Mononuclear cell (primary cell): ENCODE results near the gene SCAMP5. TPM values are rescaled to one million over a fixed set of nuclear protein-coding genes. Genes with fewer than 3 reads are reported as not detected.

Experiments
- H3K27me3 ChIP-seq: 2 replicates; pipeline ENCODE4 v1.6.0; 2011; ENCODE audit warnings: low read length, control low read depth; ENCODE audit not compliant: insufficient read depth
- H3K4me1 ChIP-seq: 2 replicates; pipeline ENCODE4 v1.5.1; 2011; ENCODE audit warnings: mild to moderate bottlenecking, low read length, control low read depth; ENCODE audit not compliant: insufficient read depth
- H3K4me3 ChIP-seq: 2 replicates; pipeline ENCODE4 v1.5.1; 2011; ENCODE audit warnings: mild to moderate bottlenecking, low read length, moderate library complexity
- H3K9me3 ChIP-seq: 2 replicates; pipeline ENCODE4 v1.5.1; 2011; ENCODE audit warnings: low read depth, mild to moderate bottlenecking, control low read depth, low read length
- total RNA-seq: library from RNA; depleted of rRNA; stranded (reverse); fragments of >200 nt; gene quantifications from one replicate; pipeline ENCODE4 v1.2.3, GENCODE V29; 2012

Gene SCAMP5
- total RNA-seq, 1 donor = 2.2 TPM

DNA sequence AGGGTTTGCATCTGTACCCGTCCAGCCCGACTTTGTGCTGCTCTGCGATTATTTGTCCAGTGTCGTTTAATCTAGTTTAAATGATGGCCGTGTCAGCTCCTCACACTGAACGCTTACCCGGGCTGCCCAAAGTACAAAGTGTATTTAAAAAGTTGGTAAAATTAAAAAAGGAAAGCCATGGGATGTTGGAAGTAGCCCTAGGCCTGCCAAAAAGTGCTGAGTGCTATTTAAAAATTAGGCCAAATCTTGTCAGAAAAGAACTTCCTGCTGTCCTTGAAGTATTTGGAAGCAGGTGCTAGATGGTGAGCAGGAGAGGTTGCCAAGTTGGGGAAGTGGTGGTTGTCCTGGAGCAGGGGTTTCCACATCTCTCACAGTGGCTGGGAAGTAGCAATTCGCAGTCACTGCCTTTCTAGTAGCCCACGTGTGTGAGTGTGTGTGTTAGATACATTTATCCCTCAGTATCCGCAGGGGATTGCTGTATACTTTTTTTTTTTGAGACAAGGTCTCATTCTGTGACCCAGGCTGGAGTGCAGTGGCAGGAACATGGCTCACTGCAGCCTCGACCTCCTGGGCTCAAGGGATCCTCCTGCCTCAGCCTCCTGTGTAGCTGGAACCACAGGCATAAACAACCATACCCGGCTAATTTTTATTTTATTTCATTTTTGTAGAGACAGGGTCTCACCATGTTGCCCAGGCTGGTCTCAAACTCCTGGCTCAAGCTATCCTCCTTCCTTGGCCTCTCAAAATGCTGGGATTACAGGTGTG lies 28.7 kb downstream of the SCAMP5 start:
- Histone ChIP-seq H3K27me3 (no peaks in the 10 kb centered on the region), H3K4me3 (peak overlapping the region; percentile 95), H3K4me1 (peaks cover 40% of the 10 kb centered on the region), H3K9me3 (no peaks in the 10 kb centered on the region)

DNA sequence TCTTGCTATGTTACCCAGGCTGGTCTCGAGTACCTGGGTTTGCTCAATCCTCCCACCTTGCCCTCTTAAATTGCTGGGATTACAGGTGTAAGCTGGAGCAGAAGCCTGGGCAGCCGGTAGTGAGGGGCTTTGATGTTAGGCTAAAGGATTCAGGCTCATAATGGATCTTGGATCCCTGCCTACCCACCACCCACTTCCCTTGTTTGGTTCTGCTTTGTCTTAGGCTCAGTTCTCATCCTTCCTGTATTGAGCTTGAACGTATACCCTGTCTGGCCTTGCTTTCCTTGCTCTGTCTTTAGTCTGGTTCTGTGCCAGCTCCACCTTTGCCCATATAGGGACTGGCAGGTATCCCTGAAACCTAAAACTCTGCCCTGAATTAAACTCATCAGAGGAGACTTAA lies 29.7 kb downstream of the SCAMP5 start:
- H3K4me3 ChIP-seq = no peak overlapping the region
- H3K9me3 ChIP-seq = no peaks in the 10 kb centered on the region
- H3K4me1 ChIP-seq = peaks cover 50% of the 10 kb centered on the region
- no peaks in the 10 kb centered on the region for H3K27me3 ChIP-seq

DNA sequence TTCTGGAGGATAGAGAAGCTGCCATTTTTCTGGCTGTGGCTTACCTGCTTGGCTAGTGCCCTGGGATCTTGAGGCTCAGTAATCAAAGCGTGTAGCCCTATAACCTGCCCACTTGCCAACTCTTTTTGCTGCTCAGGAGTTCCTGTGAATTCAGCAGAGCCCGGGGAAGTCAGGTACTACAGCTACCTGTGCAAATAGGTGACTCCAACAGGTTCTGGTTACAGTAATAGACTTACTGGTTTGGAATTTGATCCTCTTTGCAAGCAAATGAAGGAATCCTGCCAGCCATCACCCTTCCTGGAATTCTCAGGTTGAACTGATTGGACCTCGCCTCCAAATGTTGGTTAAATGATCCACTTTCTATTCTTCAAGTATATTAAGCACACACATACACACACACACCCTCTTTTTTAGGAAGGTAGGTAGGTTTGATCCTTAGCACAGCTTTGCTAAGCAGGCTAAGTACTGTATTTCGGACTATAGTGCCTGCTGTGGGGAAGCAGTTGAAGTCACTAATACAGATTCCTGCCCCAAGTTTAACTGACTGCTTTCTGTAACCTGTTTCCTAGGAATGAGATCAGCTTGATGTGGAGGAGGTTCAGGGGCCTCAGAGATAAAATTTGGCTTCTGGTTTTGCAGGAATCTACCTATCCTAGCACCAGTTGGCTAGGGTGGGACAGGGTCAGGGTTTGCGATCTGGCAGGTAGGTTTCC lies 30.3 kb downstream of the SCAMP5 start:
- Histone ChIP-seq H3K4me3 (no peak overlapping the region), H3K27me3 (no peaks in the 10 kb centered on the region), H3K9me3 (no peaks in the 10 kb centered on the region), H3K4me1 (peaks cover 56% of the 10 kb centered on the region)

DNA sequence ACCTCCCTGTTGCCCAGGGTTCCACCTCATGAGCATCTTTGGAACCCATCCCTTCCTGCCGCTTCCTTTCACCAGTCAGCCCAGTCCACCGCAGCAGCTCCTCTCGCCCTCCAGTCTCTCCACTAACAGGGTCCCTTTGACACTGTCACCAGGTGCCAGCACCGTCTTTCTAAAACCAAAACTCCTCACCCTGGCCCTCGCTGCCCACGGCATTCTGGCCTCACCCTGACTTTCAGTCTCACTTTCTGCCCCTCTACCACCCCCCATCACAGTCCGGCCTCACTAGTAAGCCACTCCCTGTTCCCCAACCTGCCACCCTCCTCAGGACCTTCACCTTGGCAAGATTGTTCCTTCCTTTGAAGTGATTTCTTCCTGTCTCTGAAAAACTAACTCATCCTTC lies 32.2 kb downstream of the SCAMP5 start:
- no peaks in the 10 kb centered on the region for H3K9me3 ChIP-seq
- peaks cover 66% of the 10 kb centered on the region for H3K4me1 ChIP-seq

DNA sequence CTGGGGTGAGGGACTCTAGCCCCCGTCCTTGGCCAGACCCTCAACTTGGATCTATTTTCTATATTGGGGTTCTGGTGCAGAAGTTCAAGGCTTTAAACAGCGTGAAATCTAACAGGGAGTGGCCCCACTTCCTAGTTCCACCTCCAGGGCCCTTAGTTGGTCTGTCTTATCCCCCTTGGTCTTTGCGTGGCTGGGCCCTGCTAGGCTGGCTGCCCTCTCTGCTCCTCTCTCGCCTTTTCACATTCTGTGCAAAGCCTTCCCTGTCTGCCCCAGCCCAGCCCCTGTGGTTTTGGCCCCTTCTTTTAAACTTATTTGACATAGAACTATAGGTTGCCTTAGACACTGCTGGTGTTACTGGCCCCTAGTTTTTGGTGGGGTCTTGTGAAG lies 33.6 kb downstream of the SCAMP5 start:
- no peak overlapping the region for H3K4me3 ChIP-seq
- peaks cover 70% of the 10 kb centered on the region for H3K4me1 ChIP-seq
- H3K9me3 ChIP-seq = no peaks in the 10 kb centered on the region
- no peaks in the 10 kb centered on the region for H3K27me3 ChIP-seq

More for the DNA sequence above, 32.2 kb downstream of the SCAMP5 start:
- H3K4me3 ChIP-seq = no peak overlapping the region
- no peaks in the 10 kb centered on the region for H3K27me3 ChIP-seq

DNA sequence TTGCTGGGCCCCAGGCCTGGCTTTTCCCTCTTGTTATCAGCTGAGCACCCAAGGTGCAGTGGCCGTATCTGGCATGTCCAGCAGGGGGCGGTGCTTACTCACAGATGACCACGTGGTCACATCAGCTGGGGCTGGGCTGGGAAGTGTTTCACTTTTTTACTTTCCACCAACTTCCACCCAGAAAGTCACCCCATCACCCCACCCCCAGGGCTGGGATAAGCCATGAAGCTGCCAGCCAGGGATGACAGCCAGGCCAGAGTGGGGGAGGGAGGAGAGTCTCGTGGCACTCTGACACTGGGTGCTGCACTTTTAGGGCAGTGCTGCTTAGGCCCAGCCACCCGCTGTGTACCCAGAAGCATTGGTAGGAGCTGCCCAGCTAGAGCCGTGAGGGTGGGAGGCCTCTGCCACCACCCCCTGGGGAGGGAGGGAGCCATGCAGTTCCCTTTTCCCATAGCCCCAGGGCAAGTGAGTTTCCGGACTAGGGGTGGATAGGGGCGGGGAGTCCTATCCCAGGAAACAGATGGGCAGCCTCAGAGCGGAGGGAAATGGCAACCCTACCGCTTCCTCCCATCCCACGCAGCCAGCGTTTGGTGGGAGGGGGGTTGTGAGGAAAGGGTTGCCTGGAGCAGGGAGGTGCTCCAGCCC lies 34.1 kb downstream of the SCAMP5 start:
- Histone ChIP-seq H3K9me3 (no peaks in the 10 kb centered on the region), H3K4me3 (no peak overlapping the region), H3K27me3 (no peaks in the 10 kb centered on the region), H3K4me1 (peaks cover 70% of the 10 kb centered on the region)

DNA sequence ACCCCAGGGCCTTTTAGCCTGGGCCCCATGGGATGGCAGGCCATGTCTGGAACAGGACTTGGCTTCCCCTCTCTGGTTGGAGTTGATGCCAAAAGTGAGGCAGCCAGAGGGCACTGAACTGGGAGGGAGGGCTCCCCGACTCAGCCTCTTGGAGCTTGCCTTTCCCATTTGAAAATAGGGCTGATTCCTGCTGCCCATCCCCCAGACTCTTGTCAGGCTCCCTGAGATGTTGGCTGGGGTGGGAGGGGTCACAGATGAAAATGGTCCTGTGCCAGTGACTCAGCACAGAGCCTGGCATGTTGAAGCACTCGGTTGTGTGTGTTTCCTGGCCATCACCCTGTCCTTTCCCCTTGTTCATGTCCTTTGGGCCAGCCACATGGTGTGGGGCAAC lies 34.7 kb downstream of the SCAMP5 start:
- H3K4me3 ChIP-seq = no peak overlapping the region
- H3K27me3 ChIP-seq = no peaks in the 10 kb centered on the region
- H3K9me3 ChIP-seq = no peaks in the 10 kb centered on the region
- H3K4me1 ChIP-seq = peaks cover 70% of the 10 kb centered on the region

DNA sequence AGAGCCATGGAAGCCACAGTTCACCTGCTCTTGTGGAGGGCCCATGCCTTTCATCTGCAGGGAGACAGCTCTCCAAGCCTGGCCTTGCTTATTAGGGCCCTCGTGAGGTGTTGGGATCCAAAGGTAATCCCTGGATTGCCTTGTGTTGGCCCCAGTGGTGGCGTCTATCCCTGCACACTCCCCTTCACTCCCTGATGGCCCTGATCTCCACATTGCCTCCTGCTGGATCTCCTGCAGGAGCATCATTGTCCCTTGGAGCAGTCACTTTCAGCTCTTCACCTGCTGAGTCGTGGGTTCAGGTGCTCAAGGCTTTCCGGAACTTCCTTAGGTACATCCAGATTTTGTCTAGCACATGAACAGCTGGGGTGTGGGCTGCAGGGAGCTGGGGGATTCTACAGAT lies 35.1 kb downstream of the SCAMP5 start:
- Histone ChIP-seq H3K9me3 (no peaks in the 10 kb centered on the region), H3K27me3 (no peaks in the 10 kb centered on the region), H3K4me3 (no peak overlapping the region), H3K4me1 (peaks cover 69% of the 10 kb centered on the region)

DNA sequence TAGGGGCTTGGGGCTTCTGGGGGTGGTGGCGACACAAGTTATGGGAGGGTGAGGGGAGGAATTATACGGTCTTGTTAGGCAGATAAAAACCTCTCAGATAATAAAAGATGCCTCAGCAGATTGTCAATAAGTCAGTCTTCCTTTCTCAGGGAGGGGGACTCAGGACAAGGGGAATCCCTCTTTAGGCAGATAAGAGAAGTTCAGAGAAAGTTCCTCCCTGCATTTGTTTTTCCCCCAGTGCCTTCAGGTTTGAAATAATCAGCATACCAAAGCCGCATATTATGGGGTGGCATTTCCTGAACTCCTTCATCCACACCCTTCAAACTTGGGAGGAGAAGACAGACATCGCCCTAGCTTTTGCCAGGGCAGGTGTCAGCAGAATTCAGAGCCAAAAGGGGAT lies 36.5 kb downstream of the SCAMP5 start:
- Histone ChIP-seq H3K4me1 (peaks cover 65% of the 10 kb centered on the region), H3K9me3 (no peaks in the 10 kb centered on the region), H3K27me3 (no peaks in the 10 kb centered on the region), H3K4me3 (no peak overlapping the region)

DNA sequence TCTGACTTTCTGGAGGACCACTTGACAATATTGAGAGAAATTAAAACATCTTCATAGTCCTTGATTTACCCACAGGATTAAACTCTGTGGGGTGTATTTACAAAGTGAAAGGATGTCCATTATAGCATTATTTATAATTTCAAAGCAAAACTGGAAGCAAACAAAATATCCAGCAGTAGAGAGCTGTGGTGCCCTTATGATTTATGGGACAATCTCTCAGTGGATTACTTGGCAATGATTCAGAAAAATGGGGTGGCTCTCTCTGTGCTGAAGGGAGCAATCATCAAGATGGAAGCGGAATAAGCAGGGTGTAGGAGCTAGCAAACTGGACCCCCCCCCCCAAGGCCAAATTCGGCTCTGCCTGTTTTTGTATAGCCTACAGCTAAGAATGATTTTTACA lies 37.0 kb downstream of the SCAMP5 start:
- H3K4me1 ChIP-seq = peaks cover 69% of the 10 kb centered on the region
- H3K4me3 ChIP-seq = no peak overlapping the region
- H3K9me3 ChIP-seq = no peaks in the 10 kb centered on the region
- no peaks in the 10 kb centered on the region for H3K27me3 ChIP-seq

DNA sequence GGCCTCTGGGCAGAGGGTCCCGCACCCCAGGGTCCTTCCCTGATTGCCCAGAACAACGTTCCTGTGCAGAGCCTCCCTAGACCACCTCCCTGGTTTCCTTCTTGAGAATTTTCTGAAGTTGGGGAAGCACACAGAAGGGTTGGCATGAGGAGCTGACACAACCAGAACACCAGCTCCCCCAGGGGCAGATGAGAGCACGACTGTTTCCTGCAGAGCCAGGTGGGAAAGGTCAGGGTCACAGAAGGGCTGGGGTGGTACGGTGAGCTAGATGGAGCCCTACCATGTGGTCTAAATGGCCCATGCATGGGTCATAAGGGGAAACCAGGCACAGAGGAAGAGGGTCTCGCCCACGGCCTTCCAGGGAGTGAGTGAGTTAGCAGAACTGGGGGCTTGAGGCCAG lies 38.4 kb downstream of the SCAMP5 start:
- no peaks in the 10 kb centered on the region for H3K9me3 ChIP-seq
- no peak overlapping the region for H3K4me3 ChIP-seq
- no peaks in the 10 kb centered on the region for H3K27me3 ChIP-seq
- peaks cover 79% of the 10 kb centered on the region for H3K4me1 ChIP-seq

DNA sequence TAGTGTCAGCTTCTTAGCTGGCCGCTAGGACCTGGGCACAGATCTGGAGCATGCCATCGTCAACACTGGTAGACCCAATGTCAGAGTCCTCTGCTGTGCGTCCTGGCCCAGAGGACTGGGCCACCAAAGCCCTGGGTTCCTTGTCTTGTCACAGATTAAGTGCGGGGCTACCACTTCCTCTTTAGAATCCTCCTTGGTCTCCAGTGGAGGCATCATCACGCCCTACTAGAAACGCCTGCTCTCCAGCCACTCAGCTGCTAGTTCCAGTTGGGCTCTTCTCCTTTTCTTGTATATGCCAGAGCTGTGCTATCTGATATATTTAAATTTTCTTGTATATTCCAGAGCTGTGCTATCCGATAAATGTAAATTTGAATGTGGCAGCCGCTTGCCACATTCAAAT lies 39.3 kb downstream of the SCAMP5 start:
- Histone ChIP-seq H3K27me3 (no peaks in the 10 kb centered on the region), H3K9me3 (no peaks in the 10 kb centered on the region), H3K4me3 (no peak overlapping the region), H3K4me1 (peaks cover 78% of the 10 kb centered on the region)

DNA sequence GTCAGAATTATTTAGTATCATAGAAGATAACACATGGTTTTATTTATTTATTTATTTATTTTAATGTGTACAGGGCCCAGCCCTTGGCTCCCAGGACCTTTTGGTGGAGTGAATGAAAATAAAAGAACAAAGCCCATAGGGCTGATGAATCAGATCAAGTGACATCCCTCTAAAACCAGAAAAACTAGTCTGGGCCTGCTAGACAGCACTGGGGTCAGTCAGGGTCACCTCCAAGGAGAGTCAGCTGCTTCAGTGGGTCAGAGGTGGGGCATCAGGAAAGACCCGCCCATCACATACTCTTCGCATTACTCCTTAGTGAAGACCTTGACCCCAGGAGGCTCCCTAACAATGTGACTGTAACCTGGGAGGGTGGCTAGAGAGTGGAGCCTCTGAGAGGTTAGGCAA lies 40.9 kb downstream of the SCAMP5 start:
- H3K27me3 ChIP-seq = no peaks in the 10 kb centered on the region
- no peaks in the 10 kb centered on the region for H3K9me3 ChIP-seq
- H3K4me3 ChIP-seq = no peak overlapping the region
- H3K4me1 ChIP-seq = peaks cover 69% of the 10 kb centered on the region

DNA sequence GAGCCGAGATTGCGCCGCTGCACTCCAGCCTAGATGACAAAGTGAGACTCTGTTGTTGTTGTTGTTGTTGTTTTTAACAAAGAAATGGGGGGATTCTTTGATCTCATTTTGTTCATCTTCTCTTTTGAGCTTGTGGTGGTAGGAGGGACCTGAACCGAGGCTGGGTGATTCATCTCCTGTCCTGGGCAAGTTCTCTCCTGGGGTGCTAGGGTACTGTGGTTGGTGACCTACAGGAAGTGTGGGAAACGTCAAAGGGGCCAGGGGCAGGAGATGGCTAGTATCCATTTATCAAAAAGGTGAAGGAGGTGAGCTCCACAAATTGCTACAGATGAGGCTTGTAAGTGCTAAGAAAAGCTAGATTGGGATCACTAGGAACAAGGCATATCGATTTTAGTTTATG lies 42.3 kb downstream of the SCAMP5 start:
- H3K4me3 ChIP-seq = no peak overlapping the region
- no peaks in the 10 kb centered on the region for H3K9me3 ChIP-seq
- peaks cover 71% of the 10 kb centered on the region for H3K4me1 ChIP-seq
- H3K27me3 ChIP-seq = no peaks in the 10 kb centered on the region

DNA sequence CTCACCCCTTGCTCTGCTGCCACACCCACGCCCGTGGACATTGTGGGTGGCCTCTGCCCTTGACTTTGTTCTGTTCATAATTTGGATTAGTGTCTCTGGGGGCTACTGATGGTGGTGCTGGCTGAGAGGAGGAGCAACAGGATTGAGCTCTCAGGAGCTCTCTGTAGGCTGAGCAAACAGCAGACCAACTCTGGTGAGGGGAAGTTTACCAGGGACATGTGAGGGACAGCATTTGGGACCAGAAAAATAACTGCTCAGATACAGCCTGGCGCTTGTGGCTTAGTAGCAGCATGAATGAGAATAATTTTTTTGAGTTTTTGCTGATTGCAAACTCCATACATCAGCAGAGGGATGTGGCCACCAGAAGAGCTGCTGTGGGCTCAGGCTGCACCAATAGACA lies 42.9 kb downstream of the SCAMP5 start:
- Histone ChIP-seq H3K4me3 (no peak overlapping the region), H3K4me1 (peaks cover 72% of the 10 kb centered on the region), H3K27me3 (no peaks in the 10 kb centered on the region), H3K9me3 (no peaks in the 10 kb centered on the region)
